ENCODE results near the gene RNF41. TPM values are rescaled to one million over a fixed set of nuclear protein-coding genes. Genes with fewer than 3 reads are reported as not detected.

Gene RNF41
- total and polyA plus RNA-seq, 2 of the 13 experiments (the other 11 are each of a cell fraction or from before 2014, with no cell fraction given): 27.1 to 39.4 TPM

- TF ChIP-seq FOXP4 (CRISPR knock-in tag; IDR thresholded peaks at IDR 0.05) (0 out of 2 replicates have a peak, but pooled peaks have one; percentile 11), ZNF431 (CRISPR knock-in tag; IDR thresholded peaks at IDR 0.05; ENCODE audit: borderline replicate concordance, low read depth) (no peak), XBP1 (CRISPR knock-in tag; IDR thresholded peaks at IDR 0.05) (no peak), ZNF460 (CRISPR knock-in tag; IDR thresholded peaks at IDR 0.05; ENCODE audit: borderline replicate concordance) (no peak), KDM5A (IDR thresholded peaks at IDR 0.05; ENCODE audit: borderline replicate concordance, low read length) (no peak), SNAI1 (CRISPR knock-in tag; IDR thresholded peaks at IDR 0.05; ENCODE audit: borderline replicate concordance) (no peak), FOXA1 (IDR thresholded peaks at IDR 0.05) (no peak), FOXA1 (CRISPR knock-in tag; IDR thresholded peaks at IDR 0.05) (no peak), ZKSCAN1 (IDR thresholded peaks at IDR 0.05; ENCODE audit: low read length) (no peak), MAZ (IDR thresholded peaks at IDR 0.05; ENCODE audit: borderline replicate concordance, low read depth, low read length) (no peak), MAZ (CRISPR knock-in tag; IDR thresholded peaks at IDR 0.05; ENCODE audit: low read depth) (0 out of 2 replicates have a peak, but pooled peaks have one; percentile 14), KLF6 (CRISPR knock-in tag; IDR thresholded peaks at IDR 0.05) (peak; percentile 9; the same call in 1 of the 2 replicates), ZNF335 (CRISPR knock-in tag; IDR thresholded peaks at IDR 0.05) (no peak), ZNF143 (CRISPR knock-in tag; IDR thresholded peaks at IDR 0.05) (no peak; the same call in 1 of the 2 replicates), GATAD2A (CRISPR knock-in tag; IDR thresholded peaks at IDR 0.05) (peak; percentile 54; the same call in 1 of the 2 replicates), ZNF441 (CRISPR knock-in tag; IDR thresholded peaks at IDR 0.05; ENCODE audit: borderline replicate concordance) (peak; percentile 70), SAP130 (CRISPR knock-in tag; IDR thresholded peaks at IDR 0.05; ENCODE audit: low read depth) (no peak), FOSL2 (CRISPR knock-in tag; IDR thresholded peaks at IDR 0.05) (peak; percentile 22; the same call in 1 of the 2 replicates), NONO (IDR thresholded peaks at IDR 0.05) (no peak), NONO (CRISPR knock-in tag; conservative IDR thresholded peaks at IDR 0.05) (0 out of 2 replicates have a peak, but pooled peaks have one; percentile 18), ZNF468 (CRISPR knock-in tag; IDR thresholded peaks at IDR 0.05) (no peak), KLF16 (CRISPR knock-in tag; IDR thresholded peaks at IDR 0.05) (no peak; a peak in 1 of 4 replicates), NFKB2 (CRISPR knock-in tag; IDR thresholded peaks at IDR 0.05; ENCODE audit: borderline replicate concordance) (peak; percentile 75; the same call in 1 of the 2 replicates), SATB2 (CRISPR knock-in tag; IDR thresholded peaks at IDR 0.05) (no peak)
- TF ChIP-seq, protein P1, sequence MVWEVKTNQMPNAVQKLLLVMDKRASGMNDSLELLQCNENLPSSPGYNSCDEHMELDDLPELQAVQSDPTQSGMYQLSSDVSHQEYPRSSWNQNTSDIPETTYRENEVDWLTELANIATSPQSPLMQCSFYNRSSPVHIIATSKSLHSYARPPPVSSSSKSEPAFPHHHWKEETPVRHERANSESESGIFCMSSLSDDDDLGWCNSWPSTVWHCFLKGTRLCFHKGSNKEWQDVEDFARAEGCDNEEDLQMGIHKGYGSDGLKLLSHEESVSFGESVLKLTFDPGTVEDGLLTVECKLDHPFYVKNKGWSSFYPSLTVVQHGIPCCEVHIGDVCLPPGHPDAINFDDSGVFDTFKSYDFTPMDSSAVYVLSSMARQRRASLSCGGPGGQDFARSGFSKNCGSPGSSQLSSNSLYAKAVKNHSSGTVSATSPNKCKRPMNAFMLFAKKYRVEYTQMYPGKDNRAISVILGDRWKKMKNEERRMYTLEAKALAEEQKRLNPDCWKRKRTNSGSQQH (CRISPR knock-in tag; IDR thresholded peaks at IDR 0.05; ENCODE audit: low read depth): peak; percentile 25; the same call in 1 of the 2 replicates
These were observed 64.3 kb downstream of the RNF41 start (continued) for GRCh38 chr12:56157201-56158028.

All from HepG2 (cell line).